Heart left ventricle (tissue), 13 donors: ENCODE measurements around the gene IMPG2.

Experiments used
- POLR2A ChIP-seq, 2 donors: fragments of 450-650 bp; IDR thresholded peaks; one replicate each; pipeline ENCODE4 v1.6.1; 2017; ENCODE audit warnings: antibody characterized with exemption in 2 of 2, mild to moderate bottlenecking in 2 of 2, moderate library complexity in 2 of 2
- TF ChIP-seq, protein P1 (sequence below), 12 donors: fragments of 200-600 bp; sonication (generic) in 4 of 12; IDR thresholded peaks; one replicate each; pipeline versions ENCODE4 v1.5.0 to v1.8.0; 2018 to 2022; ENCODE audit warnings: antibody characterized with exemption in 12 of 12, mild to moderate bottlenecking in 5 of 12
- donor health status: ischemic (EF 13 %, LVEDD 7.1; RV severe dilation, severe dysfunction).
- donor health status: DM: no; HTN: yes; CAD: no.
- donor health status: DM: no; HTN: no; CAD: no.
- donor health status: ischemic (EF 25% LVEDD 6.9; RV normal size, moderate dysfunction).
- donor health status: ischemic (EF 25% LVEDD 5.7; RV mildly dilated, moderate dysfunction).
- donor health status: ischemic (EF 35%, LVEDD 5.7; RV mildly dilated, moderate dysfunction).
- donor health status: nonischemic (EF 11% LVEDD 7.7; RV severe dilation, severe dysfunction).
- donor health status: DM: yes; HTN: yes; CAD: no.
- donor health status: PGD.
- donor health status: ischemic (EF 29% LVEDD 5.4; RV normal size, mild dysfunction).
- donor health status: nonischemic (EF 23%, LVEDD 6.1; RV moderate dilation, normal function).

DNA sequence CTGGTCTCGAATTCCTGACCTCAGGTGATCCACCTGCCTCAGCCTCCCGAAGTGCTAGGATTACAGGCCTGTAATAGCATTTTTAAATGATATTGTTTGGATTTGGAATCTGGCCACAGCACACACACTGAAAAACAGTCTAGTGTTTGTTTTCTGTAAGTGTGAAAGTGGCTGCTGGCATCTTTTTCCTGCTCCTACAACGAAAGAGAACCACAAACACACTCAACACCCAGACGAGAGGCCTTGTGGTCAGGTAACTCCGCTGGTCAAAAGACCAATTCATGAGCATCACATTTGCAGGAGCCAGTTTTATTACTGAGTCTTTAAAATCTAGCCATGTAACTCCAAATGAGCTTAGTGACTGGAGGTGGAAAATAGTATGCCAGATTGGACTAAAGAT lies 50.2 kb downstream of the IMPG2 start:
- TF ChIP-seq POLR2A (IDR thresholded peaks at IDR 0.05) = no peak
- TF ChIP-seq, protein P1, sequence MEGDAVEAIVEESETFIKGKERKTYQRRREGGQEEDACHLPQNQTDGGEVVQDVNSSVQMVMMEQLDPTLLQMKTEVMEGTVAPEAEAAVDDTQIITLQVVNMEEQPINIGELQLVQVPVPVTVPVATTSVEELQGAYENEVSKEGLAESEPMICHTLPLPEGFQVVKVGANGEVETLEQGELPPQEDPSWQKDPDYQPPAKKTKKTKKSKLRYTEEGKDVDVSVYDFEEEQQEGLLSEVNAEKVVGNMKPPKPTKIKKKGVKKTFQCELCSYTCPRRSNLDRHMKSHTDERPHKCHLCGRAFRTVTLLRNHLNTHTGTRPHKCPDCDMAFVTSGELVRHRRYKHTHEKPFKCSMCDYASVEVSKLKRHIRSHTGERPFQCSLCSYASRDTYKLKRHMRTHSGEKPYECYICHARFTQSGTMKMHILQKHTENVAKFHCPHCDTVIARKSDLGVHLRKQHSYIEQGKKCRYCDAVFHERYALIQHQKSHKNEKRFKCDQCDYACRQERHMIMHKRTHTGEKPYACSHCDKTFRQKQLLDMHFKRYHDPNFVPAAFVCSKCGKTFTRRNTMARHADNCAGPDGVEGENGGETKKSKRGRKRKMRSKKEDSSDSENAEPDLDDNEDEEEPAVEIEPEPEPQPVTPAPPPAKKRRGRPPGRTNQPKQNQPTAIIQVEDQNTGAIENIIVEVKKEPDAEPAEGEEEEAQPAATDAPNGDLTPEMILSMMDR (IDR thresholded peaks at IDR 0.05) = no peak
